Gastroesophageal sphincter (tissue), 4 donors: ENCODE measurements around the gene HTRA3. TPM values are rescaled to one million over a fixed set of nuclear protein-coding genes. Genes with fewer than 3 reads are reported as not detected.

Experiments used
- ATAC-seq: fragments of 150-250 bp; one replicate; pipeline ENCODE4 v1.9.1; 2016; ENCODE audit warnings: mild to moderate bottlenecking, moderate library complexity
- H3K27ac ChIP-seq, 4 donors: fragments of 200-600 bp; sonication (generic) in 3 of 4; 1 replicate in 3 of 4; 2 replicates in 1 of 4; pipeline ENCODE4 v1.5.1; 2016 to 2019
- H3K27me3 ChIP-seq: fragments of 200-600 bp; sonication (generic); one replicate; pipeline ENCODE4 v1.5.1; 2019
- H3K36me3 ChIP-seq, 2 donors: fragments of 200-600 bp; sonication (generic); one replicate each; pipeline ENCODE4 v1.5.1; 2019; ENCODE audit warnings: control low read depth in 1 of 2
- H3K4me1 ChIP-seq, 3 donors: fragments of 200-600 bp; sonication (generic); 1 replicate in 2 of 3; 2 replicates in 1 of 3; pipeline ENCODE4 v1.5.1; 2016 to 2019; ENCODE audit warnings: control low read depth in 2 of 3
- H3K4me3 ChIP-seq, 2 donors: fragments of 200-600 bp; sonication (generic); one replicate each; pipeline ENCODE4 v1.5.1; 2019; ENCODE audit warnings: mild to moderate bottlenecking in 1 of 2, moderate library complexity in 1 of 2
- H3K9me3 ChIP-seq, 3 donors: fragments of 200-600 bp; sonication (generic); one replicate each; pipeline ENCODE4 v1.5.1; 2017 to 2019; ENCODE audit warnings: control low read depth in 2 of 3
- EP300 ChIP-seq: sonication (generic); formaldehyde crosslinking; IDR thresholded peaks from one replicate; pipeline ENCODE4 v1.6.1; 2017; ENCODE audit warnings: antibody characterized with exemption, mild to moderate bottlenecking
- POLR2A ChIP-seq, 2 donors: fragments of 450-650 bp; IDR thresholded peaks; one replicate each; pipeline ENCODE4 v1.6.1; 2017; ENCODE audit warnings: antibody characterized with exemption in 2 of 2, mild to moderate bottlenecking in 2 of 2, moderate library complexity in 1 of 2
- POLR2AphosphoS5 ChIP-seq: sonication (generic); formaldehyde crosslinking; IDR thresholded peaks from one replicate; pipeline ENCODE4 v1.6.1; 2017; ENCODE audit warnings: antibody characterized with exemption
- WGBS, 2 donors: methylation state at CpG; one replicate each; pipeline ENCODE4 v1.1.5; 2018; ENCODE audit warnings: low coverage in 1 of 2; 5-methylcytosine and 5-hydroxymethylcytosine counted together
- total RNA-seq, 4 donors: library from RNA; depleted of rRNA; stranded (reverse); fragments of >200 nt; gene quantifications; one replicate each; pipeline ENCODE4 v1.1.0, GENCODE V29; 2016
- TF ChIP-seq, protein P1 (sequence below), 4 experiments: fragments of 200-600 bp in 2 of 4; fragments of 450-650 bp in 2 of 4; sonication (generic) in 1 of 4; IDR thresholded peaks; one replicate each; pipeline ENCODE4 v1.5.1; 2017 to 2019; ENCODE audit warnings: antibody characterized with exemption in 4 of 4, mild to moderate bottlenecking in 2 of 4, moderate library complexity in 2 of 4

HTRA3 gene
- total RNA-seq, 4 donors from 2014 or later, result 30.2 to 80.5 (median 59.9) TPM

DNA sequence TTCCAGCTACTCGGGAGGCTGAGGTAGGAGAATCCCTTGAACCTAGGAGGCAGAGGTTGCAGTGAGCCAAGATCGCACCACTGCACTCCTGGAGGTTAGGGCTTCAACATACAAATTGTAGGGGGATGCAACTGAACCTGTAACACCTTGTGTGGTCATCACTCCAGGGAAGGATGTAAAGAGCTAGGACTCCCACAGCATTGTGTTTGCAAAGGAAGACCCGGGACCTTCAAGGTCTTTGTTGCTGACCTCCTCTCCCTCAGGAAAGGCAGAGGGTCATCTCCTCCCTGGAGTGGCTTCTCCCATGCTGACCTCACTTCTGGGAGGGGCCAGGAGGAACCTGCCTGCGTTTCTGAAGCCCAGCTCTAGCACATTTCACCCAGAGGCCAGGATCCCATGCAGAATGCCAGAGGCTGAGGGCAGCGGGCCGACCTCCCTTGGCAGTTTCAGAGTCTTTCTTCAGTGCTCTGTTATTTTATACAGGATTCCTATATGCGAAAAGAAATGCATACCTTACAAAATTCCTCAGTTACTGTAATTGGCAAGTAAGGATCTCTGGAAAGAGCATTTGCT is 80.2 kb downstream of the HTRA3 start:
- H3K36me3 ChIP-seq, result no peaks in the 10 kb centered on the region
- no peaks in the 10 kb centered on the region for H3K9me3 ChIP-seq
- no peak overlapping the region for H3K4me3 ChIP-seq
- peaks cover 0 to 31% (median 6%) of the 10 kb centered on the region in 3 donors for H3K4me1 ChIP-seq
- no peaks in the 10 kb centered on the region for H3K27me3 ChIP-seq
- TF ChIP-seq POLR2AphosphoS5 (no peak), EP300 (no peak), POLR2A (IDR thresholded peaks at IDR 0.05) (no peak)
- TF ChIP-seq, protein P1, sequence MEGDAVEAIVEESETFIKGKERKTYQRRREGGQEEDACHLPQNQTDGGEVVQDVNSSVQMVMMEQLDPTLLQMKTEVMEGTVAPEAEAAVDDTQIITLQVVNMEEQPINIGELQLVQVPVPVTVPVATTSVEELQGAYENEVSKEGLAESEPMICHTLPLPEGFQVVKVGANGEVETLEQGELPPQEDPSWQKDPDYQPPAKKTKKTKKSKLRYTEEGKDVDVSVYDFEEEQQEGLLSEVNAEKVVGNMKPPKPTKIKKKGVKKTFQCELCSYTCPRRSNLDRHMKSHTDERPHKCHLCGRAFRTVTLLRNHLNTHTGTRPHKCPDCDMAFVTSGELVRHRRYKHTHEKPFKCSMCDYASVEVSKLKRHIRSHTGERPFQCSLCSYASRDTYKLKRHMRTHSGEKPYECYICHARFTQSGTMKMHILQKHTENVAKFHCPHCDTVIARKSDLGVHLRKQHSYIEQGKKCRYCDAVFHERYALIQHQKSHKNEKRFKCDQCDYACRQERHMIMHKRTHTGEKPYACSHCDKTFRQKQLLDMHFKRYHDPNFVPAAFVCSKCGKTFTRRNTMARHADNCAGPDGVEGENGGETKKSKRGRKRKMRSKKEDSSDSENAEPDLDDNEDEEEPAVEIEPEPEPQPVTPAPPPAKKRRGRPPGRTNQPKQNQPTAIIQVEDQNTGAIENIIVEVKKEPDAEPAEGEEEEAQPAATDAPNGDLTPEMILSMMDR (IDR thresholded peaks at IDR 0.05), result no peak
- 85 to 90% methylated on average over 3 to 5 of the region's 7 CpGs for WGBS, 2 donors
- no peak overlapping the region for H3K27ac ChIP-seq
- no peak for ATAC-seq

- ATAC-seq, result no peak
- H3K4me1 ChIP-seq, result peaks cover 0 to 37% (median 6%) of the 10 kb centered on the region in 3 donors
- TF ChIP-seq POLR2AphosphoS5 (no peak), POLR2A (IDR thresholded peaks at IDR 0.05) (no peak), EP300 (no peak)
- TF ChIP-seq, protein P1 (IDR thresholded peaks at IDR 0.05), result no peak
These were observed 80.8 kb downstream of the HTRA3 start for GRCh38 chr4:8350352-8350751.

GRCh38 chr4:8350841-8351461 is 81.4 kb downstream of the HTRA3 start:
- no peak for TF ChIP-seq POLR2AphosphoS5
- TF ChIP-seq, protein P1 (IDR thresholded peaks at IDR 0.05), result no peak
- TF ChIP-seq EP300, result no peak
- H3K4me3 ChIP-seq, result no peak overlapping the region
- no peaks in the 10 kb centered on the region for H3K27me3 ChIP-seq
- no peaks in the 10 kb centered on the region for H3K9me3 ChIP-seq
- no peak for ATAC-seq
- peaks cover 0 to 43% (median 11%) of the 10 kb centered on the region in 3 donors for H3K4me1 ChIP-seq
- 100% methylated on average over 1 of the region's 19 CpGs; no CpG with 5 or more reads in 1 of the 2 donors for WGBS, 2 donors
- H3K36me3 ChIP-seq, result no peaks in the 10 kb centered on the region
- no peak overlapping the region for H3K27ac ChIP-seq

More at GRCh38 chr4:8350352-8350751, 80.8 kb downstream of the HTRA3 start:
- H3K27ac ChIP-seq, result no peak overlapping the region
- H3K9me3 ChIP-seq, result no peaks in the 10 kb centered on the region
- WGBS, 2 donors, result 90% methylated on average over 2 of the region's 13 CpGs; no CpG with 5 or more reads in 1 of the 2 donors
- no peaks in the 10 kb centered on the region for H3K27me3 ChIP-seq
- no peaks in the 10 kb centered on the region for H3K36me3 ChIP-seq
- H3K4me3 ChIP-seq, result no peak overlapping the region

DNA sequence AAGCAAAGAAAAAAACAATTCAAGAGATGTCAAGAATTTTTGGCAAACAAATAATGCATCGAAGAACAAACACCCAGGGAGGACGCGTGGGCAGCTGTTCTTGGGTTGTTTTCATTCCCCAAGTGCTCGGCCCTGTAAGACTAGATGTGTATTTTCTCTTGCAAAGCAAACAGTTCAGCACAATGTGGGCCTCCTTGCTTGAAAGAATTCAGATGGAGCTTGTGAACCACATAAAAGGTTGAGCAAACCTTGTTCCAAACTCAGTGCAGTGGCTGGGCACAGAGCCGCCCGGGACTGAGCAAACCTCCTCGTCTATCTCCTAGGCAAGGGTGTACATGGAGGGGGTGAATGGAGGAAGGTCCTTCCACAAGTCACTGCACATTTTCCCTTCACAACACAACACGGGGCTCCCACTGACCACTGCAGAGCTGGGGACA is 82.4 kb downstream of the HTRA3 start:
- Histone ChIP-seq H3K9me3 (no peaks in the 10 kb centered on the region), H3K4me1 (peaks cover 0 to 53% (median 14%) of the 10 kb centered on the region in 3 donors), H3K27me3 (no peaks in the 10 kb centered on the region), H3K4me3 (no peak overlapping the region), H3K36me3 (no peaks in the 10 kb centered on the region), H3K27ac (peak overlapping the region in 1 of 4 donors; percentile 30)
- ATAC-seq, result peak; percentile 53
- TF ChIP-seq EP300 (no peak), POLR2A (IDR thresholded peaks at IDR 0.05) (no peak)
- TF ChIP-seq, protein P1 (IDR thresholded peaks at IDR 0.05), result no peak
- WGBS, 2 donors, result 28% methylated on average over 4 to 7 of the region's 8 CpGs
